K562 (cell line): Measurements from ENCODE around the gene MYO3B.

Experiments used
- CHCHD3 ChIP-seq: fragments of 250-450 bp; sonication (Bioruptor Pico); IDR thresholded peaks from 2 replicates; pipeline ENCODE4 v2.1.2; 2022; ENCODE audit warnings: mild to moderate bottlenecking
- ZNF444 ChIP-seq: fragments of 250-450 bp; sonication (Bioruptor Pico); IDR thresholded peaks from 2 replicates; pipeline ENCODE4 v1.4.0; 2020; ENCODE audit warnings: mild to moderate bottlenecking, moderate library complexity
- TF ChIP-seq, protein P1 (sequence below), 2 experiments: fragments of 450-650 bp; formaldehyde crosslinking in 1 of 2; IDR thresholded peaks; 2 replicates each; pipeline versions ENCODE4 v1.4.0 to v1.6.1; 2014 to 2020; ENCODE audit warnings: mild to moderate bottlenecking in 2 of 2, borderline replicate concordance in 1 of 2, low read depth in 1 of 2
- TF ChIP-seq, protein P2 (sequence below), 3 experiments: IDR thresholded peaks in 2 of 3; conservative IDR thresholded peaks in 1 of 3; 2 replicates each; pipeline ENCODE4 v1.5.1; 2011 to 2012; ENCODE audit warnings: low read length in 3 of 3, mild to moderate bottlenecking in 3 of 3, control low read depth in 2 of 3, improper control_type of control experiment in 1 of 3, inconsistent platforms in 1 of 3, low read depth in 1 of 3, mixed read lengths in 1 of 3, moderate library complexity in 1 of 3; ENCODE audit not compliant: insufficient read depth in 2 of 3

DNA sequence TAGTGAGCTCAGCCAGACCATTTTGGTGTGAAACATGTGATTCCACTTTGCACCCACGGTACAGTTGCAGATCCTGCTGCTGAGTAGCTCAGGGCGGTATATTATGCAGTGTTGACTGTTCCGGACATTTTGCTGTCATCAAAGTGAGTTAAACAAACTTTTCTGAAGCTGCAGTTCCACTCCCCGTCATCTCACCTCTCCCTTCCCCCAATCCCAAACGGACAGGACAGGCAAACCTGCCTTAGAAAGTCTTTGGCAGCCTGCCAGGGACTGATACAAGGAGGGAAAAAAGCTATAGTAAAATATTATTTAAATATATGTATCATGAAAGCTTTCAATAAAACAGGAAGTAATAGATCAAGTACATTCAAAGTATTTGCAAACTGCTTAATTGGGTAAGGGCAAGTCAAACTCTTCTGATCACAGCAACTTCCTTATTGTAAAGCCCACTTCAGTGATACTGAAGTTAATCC lies 501.7 kb downstream of the MYO3B start:
- TF ChIP-seq, protein P1, sequence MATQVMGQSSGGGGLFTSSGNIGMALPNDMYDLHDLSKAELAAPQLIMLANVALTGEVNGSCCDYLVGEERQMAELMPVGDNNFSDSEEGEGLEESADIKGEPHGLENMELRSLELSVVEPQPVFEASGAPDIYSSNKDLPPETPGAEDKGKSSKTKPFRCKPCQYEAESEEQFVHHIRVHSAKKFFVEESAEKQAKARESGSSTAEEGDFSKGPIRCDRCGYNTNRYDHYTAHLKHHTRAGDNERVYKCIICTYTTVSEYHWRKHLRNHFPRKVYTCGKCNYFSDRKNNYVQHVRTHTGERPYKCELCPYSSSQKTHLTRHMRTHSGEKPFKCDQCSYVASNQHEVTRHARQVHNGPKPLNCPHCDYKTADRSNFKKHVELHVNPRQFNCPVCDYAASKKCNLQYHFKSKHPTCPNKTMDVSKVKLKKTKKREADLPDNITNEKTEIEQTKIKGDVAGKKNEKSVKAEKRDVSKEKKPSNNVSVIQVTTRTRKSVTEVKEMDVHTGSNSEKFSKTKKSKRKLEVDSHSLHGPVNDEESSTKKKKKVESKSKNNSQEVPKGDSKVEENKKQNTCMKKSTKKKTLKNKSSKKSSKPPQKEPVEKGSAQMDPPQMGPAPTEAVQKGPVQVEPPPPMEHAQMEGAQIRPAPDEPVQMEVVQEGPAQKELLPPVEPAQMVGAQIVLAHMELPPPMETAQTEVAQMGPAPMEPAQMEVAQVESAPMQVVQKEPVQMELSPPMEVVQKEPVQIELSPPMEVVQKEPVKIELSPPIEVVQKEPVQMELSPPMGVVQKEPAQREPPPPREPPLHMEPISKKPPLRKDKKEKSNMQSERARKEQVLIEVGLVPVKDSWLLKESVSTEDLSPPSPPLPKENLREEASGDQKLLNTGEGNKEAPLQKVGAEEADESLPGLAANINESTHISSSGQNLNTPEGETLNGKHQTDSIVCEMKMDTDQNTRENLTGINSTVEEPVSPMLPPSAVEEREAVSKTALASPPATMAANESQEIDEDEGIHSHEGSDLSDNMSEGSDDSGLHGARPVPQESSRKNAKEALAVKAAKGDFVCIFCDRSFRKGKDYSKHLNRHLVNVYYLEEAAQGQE (IDR thresholded peaks at IDR 0.05; ENCODE audit: borderline replicate concordance): no peak
- TF ChIP-seq, protein P1 (CRISPR knock-in tag; IDR thresholded peaks at IDR 0.05; ENCODE audit: low read depth): no peak
- TF ChIP-seq ZNF444 (CRISPR knock-in tag): no peak
- TF ChIP-seq CHCHD3 (CRISPR knock-in tag): no peak
- TF ChIP-seq, protein P2, sequence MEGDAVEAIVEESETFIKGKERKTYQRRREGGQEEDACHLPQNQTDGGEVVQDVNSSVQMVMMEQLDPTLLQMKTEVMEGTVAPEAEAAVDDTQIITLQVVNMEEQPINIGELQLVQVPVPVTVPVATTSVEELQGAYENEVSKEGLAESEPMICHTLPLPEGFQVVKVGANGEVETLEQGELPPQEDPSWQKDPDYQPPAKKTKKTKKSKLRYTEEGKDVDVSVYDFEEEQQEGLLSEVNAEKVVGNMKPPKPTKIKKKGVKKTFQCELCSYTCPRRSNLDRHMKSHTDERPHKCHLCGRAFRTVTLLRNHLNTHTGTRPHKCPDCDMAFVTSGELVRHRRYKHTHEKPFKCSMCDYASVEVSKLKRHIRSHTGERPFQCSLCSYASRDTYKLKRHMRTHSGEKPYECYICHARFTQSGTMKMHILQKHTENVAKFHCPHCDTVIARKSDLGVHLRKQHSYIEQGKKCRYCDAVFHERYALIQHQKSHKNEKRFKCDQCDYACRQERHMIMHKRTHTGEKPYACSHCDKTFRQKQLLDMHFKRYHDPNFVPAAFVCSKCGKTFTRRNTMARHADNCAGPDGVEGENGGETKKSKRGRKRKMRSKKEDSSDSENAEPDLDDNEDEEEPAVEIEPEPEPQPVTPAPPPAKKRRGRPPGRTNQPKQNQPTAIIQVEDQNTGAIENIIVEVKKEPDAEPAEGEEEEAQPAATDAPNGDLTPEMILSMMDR (IDR thresholded peaks at IDR 0.05 in 2 of 3, conservative IDR thresholded peaks at IDR 0.05 in 1 of 3; ENCODE audit: insufficient read depth in 2 of 3, low read depth in 1 of 3, low read length in 3 of 3): no peak
